Measurements from ENCODE around the gene ERICH4.
A peak's percentile ranks its signal among the peaks of the same experiment; 100 is the strongest.

ERICH4 gene

DNA sequence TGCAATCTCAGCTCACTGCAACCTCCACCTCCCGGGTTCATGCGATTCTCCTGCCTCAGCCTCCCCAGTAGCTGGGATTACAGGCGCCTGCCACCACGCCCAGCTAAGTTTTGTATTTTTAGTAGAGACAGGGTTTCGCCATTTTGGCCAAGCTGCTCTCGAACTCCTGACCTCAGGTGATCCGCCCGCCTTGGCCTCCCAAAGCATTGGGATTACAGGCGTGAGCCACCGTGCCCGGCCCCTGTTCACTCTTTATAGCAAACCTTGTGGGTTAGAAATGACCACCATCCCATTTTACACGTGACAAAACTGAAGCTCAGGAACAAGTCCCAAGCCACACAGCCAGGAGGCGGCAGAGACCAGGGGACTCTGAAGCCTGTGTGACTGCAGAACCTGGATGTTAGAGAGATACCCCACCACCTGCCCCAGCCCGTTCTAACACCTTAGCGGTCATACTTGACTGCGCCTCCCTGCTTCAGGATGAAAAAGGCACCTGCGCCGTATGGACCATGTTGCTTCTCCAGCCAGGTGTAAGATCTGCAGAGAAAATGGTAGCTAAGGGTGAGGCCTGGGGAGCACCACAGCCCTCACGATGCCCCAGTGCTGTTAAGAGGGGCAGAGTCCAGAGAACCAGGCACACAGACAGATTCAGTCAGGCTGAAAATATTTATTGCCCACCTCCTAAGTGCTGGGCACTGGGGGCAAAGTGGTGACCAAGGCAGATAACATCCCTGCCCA lies 6.9 kb upstream of the ERICH4 start:
- Histone ChIP-seq H3K4me1 (no peaks in the 10 kb centered on the region), H3K27me3 (no peaks in the 10 kb centered on the region), H3K36me3 (peaks cover 25% of the 10 kb centered on the region), H3K9me3 (no peaks in the 10 kb centered on the region), H3K4me3 (ENCODE audit: low read depth, low read length) (no peak overlapping the region)
- TF ChIP-seq, protein P1, sequence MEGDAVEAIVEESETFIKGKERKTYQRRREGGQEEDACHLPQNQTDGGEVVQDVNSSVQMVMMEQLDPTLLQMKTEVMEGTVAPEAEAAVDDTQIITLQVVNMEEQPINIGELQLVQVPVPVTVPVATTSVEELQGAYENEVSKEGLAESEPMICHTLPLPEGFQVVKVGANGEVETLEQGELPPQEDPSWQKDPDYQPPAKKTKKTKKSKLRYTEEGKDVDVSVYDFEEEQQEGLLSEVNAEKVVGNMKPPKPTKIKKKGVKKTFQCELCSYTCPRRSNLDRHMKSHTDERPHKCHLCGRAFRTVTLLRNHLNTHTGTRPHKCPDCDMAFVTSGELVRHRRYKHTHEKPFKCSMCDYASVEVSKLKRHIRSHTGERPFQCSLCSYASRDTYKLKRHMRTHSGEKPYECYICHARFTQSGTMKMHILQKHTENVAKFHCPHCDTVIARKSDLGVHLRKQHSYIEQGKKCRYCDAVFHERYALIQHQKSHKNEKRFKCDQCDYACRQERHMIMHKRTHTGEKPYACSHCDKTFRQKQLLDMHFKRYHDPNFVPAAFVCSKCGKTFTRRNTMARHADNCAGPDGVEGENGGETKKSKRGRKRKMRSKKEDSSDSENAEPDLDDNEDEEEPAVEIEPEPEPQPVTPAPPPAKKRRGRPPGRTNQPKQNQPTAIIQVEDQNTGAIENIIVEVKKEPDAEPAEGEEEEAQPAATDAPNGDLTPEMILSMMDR (IDR thresholded peaks at IDR 0.05; ENCODE audit: low read depth, low read length), result no peak
- no peak for DNase-seq

DNA sequence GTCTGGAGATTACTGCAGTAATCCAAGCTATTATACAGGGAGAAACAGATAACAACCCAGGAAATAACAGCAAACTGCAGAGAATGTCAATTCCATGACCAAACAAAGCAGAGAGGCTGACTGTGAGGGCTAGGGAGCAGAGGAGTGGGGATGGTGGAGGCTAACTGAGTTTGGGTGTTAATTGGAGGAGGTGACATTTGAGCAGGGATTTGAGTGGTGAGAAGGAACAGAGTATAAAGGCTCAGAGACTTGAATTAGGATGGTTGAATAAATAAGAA lies 6.3 kb upstream of the ERICH4 start:
- Histone ChIP-seq H3K4me3 (ENCODE audit: low read depth, low read length) (no peak overlapping the region), H3K27me3 (no peaks in the 10 kb centered on the region), H3K36me3 (peaks cover 20% of the 10 kb centered on the region), H3K4me1 (no peaks in the 10 kb centered on the region), H3K9me3 (no peaks in the 10 kb centered on the region)
- no peak for DNase-seq
- TF ChIP-seq, protein P1 (IDR thresholded peaks at IDR 0.05; ENCODE audit: low read depth, low read length), result no peak

GRCh38 chr19:41437944-41438574 lies 4.9 kb upstream of the ERICH4 start:
- Histone ChIP-seq H3K4me3 (ENCODE audit: low read depth, low read length) (no peak overlapping the region), H3K4me1 (no peaks in the 10 kb centered on the region), H3K36me3 (peaks cover 10% of the 10 kb centered on the region), H3K9me3 (no peaks in the 10 kb centered on the region), H3K27me3 (no peaks in the 10 kb centered on the region)
- DNase-seq, result no peak
- TF ChIP-seq, protein P1 (IDR thresholded peaks at IDR 0.05; ENCODE audit: low read depth, low read length), result no peak

DNA sequence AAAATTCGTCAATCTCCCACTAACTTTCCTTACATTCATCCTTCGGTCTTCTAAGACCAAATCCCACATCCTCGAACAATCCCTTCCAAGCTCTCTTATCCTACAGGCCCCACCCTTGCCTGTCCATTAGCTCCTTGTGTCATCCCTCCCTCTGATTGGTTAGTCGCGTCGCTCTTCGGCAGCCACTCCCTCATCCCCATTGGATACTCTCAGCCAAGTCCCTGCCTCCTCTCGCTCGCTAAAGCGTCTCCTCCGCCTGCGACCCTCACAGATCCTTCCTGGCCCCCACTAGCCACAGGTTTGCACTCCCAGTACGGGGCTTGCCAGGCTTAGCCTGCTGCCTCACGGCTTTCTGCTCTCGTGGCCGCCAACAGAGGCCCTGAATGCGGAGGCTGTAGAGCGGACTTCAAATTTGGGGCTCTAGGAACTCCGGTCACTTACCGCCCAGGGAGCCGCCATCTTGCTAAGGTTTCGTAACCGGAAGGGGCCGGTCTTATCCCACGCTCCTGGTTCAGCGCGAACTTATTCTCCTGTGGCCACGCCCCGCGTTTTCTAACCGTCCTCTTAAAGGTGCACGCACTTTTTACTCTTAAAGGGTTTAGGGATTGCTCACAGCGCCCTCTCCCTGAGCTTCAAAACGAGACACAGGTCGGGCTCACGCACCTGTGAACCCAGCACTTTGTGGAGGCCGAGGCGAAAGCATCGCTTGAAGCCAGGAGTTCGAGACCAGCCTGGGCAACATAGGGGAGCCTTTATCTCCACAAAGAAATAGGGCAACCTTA lies 3.3 kb upstream of the ERICH4 start, which contains the start of gene DMAC2:
Gene DMAC2 (minus strand): TSS at position 472 of the 782 bp plus-strand sequence. CDS start 13 bp downstream, at position 459.
- Histone ChIP-seq H3K36me3 (peaks cover 7% of the 10 kb centered on the region), H3K9me3 (no peaks in the 10 kb centered on the region), H3K4me1 (no peaks in the 10 kb centered on the region), H3K4me3 (ENCODE audit: low read depth, low read length) (peak within 1 kb of the TSS; percentile 94), H3K27me3 (peaks cover 7% of the 10 kb centered on the region; the same call in 1 of the 2 replicates)
- DNase-seq, result peak; percentile 96
- TF ChIP-seq, protein P1 (IDR thresholded peaks at IDR 0.05; ENCODE audit: low read depth, low read length), result peak; percentile 57

- Histone ChIP-seq H3K9me3 (no peaks in the 10 kb centered on the region), H3K36me3 (peaks cover 4% of the 10 kb centered on the region), H3K27me3 (peaks cover 16% of the 10 kb centered on the region), H3K4me1 (no peaks in the 10 kb centered on the region), H3K4me3 (ENCODE audit: low read depth, low read length) (no peak overlapping the region)
- TF ChIP-seq, protein P1 (IDR thresholded peaks at IDR 0.05; ENCODE audit: low read depth, low read length), result no peak
- DNase-seq, result no peak
Observed at GRCh38 chr19:41441321-41441945, 1.5 kb upstream of the ERICH4 start.

Data from BE2C (cell line).